ENCODE data around the gene TANK.
"Not testable (repeated sequence)": the region's sequence is repeated elsewhere in the genome, so short reads cannot be mapped to it uniquely, and the experiment has no call there.

The TANK gene

GRCh38 chr2:161233858-161234431 lies 73.7 kb downstream of the TANK start:
- DNase-seq = no peak

GRCh38 chr2:161234627-161235026 lies 74.4 kb downstream of the TANK start:
- DNase-seq = no peak

GRCh38 chr2:161237392-161238264 lies 77.4 kb downstream of the TANK start:
- peak; percentile 18 to 57 (median 44) for DNase-seq

- peak in 1 of 6 experiments; percentile 48 for DNase-seq
Observed at GRCh38 chr2:161238265-161238559, 78.0 kb downstream of the TANK start.

- peak; percentile 31 to 64 (median 54) for DNase-seq
Observed at GRCh38 chr2:161238560-161239325, 78.5 kb downstream of the TANK start.

GRCh38 chr2:161239326-161240109 lies 79.3 kb downstream of the TANK start:
- peak in 1 of 6 experiments; percentile 4 for DNase-seq

GRCh38 chr2:161241894-161242293 lies 81.7 kb downstream of the TANK start:
- no peak for DNase-seq

GRCh38 chr2:161243312-161243711 lies 83.1 kb downstream of the TANK start:
- peak in 1 of 6 experiments; percentile 25 for DNase-seq

GRCh38 chr2:161243905-161244304 lies 83.7 kb downstream of the TANK start:
- peak in 1 of 6 experiments; percentile 2 for DNase-seq

GRCh38 chr2:161244387-161245260 lies 84.4 kb downstream of the TANK start:
- peak; percentile 59 to 86 (median 80) for DNase-seq

GRCh38 chr2:161245261-161245553 lies 85.0 kb downstream of the TANK start:
- DNase-seq = peak in 1 of 6 experiments; percentile 60

- no peak for DNase-seq
Observed at GRCh38 chr2:161245671-161246070, 85.4 kb downstream of the TANK start.

- no peak for DNase-seq
Observed at GRCh38 chr2:161246281-161246680, 86.1 kb downstream of the TANK start.

- peak in 1 of 6 experiments; percentile 5 for DNase-seq
Observed at GRCh38 chr2:161250864-161251436, 90.7 kb downstream of the TANK start.

GRCh38 chr2:161257123-161257952 lies 97.1 kb downstream of the TANK start:
- DNase-seq = no peak

GRCh38 chr2:161265874-161266273 lies 105.6 kb downstream of the TANK start:
- no peak for DNase-seq

GRCh38 chr2:161269111-161269510 lies 108.9 kb downstream of the TANK start:
- no peak for DNase-seq

GRCh38 chr2:161273038-161273760 lies 113.0 kb downstream of the TANK start:
- peak in 4 of 6 experiments; percentile 1 to 72 (median 43) for DNase-seq

GRCh38 chr2:161278564-161279229 lies 118.5 kb downstream of the TANK start:
- not testable (repeated sequence) for DNase-seq
